HG03280 (cell line): ENCODE data around the gene KRTAP25-1.

Source experiments
- ATAC-seq: cut with Tn5 transposase; IDR thresholded peaks from one replicate; pipeline ENCODE4 v1.9.1; 2021; ENCODE audit warnings: mild to moderate bottlenecking, moderate library complexity; ENCODE audit not compliant: unreplicated experiment

Gene KRTAP25-1

DNA sequence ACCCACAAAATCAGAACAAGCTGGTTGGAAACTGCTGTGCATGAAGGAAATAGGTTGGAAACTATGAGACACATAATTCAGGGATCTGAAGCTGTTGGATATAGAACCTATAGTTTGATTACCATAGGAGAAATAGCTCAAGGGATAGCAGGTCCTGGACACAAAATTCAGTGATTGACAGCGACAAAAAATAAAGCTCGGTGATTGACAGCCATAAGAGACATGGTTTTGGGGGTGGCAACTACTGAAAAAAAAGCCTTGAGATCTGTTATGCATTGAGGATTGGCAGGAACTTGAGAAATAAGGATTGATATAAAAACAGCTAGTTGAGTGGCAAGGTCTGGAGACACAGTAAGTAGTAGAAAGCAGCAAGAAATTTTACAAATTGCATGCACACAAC, at the start of gene KRTAP25-1:
TSS of gene KRTAP25-1 (minus strand) at position 300 of the 400 bp plus-strand sequence. CDS start at position 276, 24 bp downstream.
- ATAC-seq: no peak

- no peak for ATAC-seq
Measured at GRCh38 chr21:30338717-30339116, 49.4 kb upstream of the KRTAP25-1 start.

GRCh38 chr21:30337772-30338171, 48.5 kb upstream of the KRTAP25-1 start:
- ATAC-seq: no peak

- ATAC-seq: no peak
Measured at GRCh38 chr21:30337276-30337744, 48.0 kb upstream of the KRTAP25-1 start, which contains the start of gene KRTAP27-1. TSS of gene KRTAP27-1 (minus strand) at chr21:30337694. CDS start at chr21:30337668, 26 bp downstream.

DNA sequence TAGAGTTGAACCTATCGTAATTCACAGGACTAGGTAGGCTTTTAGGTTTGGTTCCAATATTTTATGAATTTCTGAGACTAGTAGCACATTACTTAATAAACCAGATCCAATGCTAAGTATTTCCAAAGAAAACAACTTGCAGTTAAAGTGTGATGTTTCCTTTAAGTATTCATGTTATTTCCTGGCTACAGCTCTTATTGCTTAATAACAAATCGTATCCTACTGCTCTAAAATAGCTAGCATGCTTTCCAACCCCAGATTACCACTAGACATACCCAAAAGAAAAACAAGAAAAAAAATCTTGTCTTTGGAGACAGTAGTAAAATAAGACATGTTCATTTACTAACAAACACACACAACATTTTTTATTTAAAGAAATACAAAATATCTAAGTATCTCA, 47.3 kb upstream of the KRTAP25-1 start:
- ATAC-seq: no peak

DNA sequence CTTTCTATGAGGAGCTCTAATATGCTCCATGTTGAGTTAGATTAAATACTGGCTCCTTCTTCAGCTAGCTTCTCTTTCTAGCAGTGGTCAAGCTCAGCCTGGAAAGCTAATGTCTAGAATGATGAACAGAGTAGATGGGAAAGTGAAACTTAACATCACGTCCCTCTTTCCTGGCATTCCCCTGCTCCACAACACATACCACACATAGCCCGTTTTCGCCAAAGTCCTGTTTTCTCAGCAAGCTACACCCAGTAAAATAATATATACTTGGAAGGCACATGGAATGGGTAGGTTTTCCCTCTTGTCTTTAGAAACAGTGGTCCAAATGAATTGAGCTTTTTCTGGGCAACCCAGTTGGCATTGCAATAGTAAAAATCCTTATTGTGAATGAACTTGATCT, 44.4 kb upstream of the KRTAP25-1 start:
- no peak for ATAC-seq

GRCh38 chr21:30332681-30333080, 43.4 kb upstream of the KRTAP25-1 start:
- no peak for ATAC-seq

DNA sequence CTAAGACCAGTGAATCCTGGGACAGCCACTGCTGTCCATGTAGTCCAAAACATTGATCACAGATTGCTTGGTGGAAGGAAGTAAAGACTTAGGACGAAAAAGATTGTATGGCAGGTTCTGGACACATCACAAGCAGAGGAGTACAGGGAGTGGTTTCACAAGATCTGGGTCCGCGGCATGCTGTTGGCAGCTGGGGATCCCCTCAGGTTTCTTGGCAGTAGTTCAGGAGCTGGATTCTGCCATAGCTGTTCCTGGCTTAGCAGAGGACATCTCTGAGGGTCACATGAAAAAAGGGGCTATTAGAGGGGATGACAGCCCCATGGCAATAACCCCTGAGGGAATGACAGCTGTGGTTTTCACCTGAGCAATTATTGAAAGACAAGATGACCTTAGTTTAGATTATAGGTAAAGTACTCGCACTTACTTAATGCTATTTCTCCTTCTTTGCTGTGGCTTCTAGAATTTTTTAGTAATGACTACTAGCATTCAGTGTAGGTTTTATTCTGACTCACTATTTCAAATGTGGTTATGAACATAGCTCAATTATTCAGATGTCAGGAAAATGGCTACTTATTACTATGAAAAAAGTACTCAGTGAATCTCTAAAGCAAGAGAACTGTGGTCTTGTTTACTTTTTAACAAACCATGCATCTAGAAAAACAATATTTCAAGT, 40.0 kb upstream of the KRTAP25-1 start:
- ATAC-seq: no peak

GRCh38 chr21:30326390-30326789, 37.1 kb upstream of the KRTAP25-1 start:
- no peak for ATAC-seq

- no peak for ATAC-seq
Measured at GRCh38 chr21:30320215-30320614, 30.9 kb upstream of the KRTAP25-1 start, which contains the start of gene KRTAP26-1. TSS of gene KRTAP26-1 (minus strand) at chr21:30320315. CDS start at chr21:30320035, 280 bp downstream.

DNA sequence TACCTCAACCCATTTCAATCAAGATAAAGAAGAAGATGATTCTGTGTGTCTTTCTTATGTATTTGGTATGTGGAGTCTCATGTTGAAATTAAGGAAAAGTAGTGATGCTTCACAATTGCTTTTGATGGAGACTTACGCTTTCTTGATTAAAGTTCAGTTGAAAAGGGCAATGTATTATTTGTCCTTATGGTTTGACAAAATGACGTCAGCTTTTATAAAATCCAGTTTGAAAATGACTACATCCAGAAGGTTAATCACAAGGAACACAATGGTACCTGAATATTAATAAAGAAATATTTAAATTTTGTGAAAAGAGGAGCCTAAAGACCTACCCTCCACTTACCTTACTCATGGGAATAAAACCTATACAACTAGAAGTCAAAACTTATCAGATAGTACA, 26.4 kb upstream of the KRTAP25-1 start:
- no peak for ATAC-seq

DNA sequence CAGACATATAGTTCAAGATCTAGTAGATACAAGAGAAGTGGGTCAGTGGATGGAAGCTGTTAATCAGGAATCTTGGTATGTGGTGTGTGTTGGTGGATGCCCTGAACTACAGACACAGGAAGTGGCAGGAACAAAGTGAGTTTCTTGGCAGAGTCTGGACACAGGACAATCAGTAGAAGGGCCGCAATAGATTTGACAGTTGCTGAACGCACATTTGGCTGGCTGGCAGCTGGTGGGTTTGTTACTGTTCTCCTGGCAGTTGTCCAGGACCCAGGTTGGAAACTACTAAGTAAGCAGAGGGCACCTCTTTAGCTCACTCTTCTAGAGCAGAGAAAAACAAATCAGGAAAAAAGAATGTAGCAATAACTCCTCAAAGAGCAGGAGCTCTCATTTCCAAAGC, 17.6 kb upstream of the KRTAP25-1 start:
- ATAC-seq: no peak

DNA sequence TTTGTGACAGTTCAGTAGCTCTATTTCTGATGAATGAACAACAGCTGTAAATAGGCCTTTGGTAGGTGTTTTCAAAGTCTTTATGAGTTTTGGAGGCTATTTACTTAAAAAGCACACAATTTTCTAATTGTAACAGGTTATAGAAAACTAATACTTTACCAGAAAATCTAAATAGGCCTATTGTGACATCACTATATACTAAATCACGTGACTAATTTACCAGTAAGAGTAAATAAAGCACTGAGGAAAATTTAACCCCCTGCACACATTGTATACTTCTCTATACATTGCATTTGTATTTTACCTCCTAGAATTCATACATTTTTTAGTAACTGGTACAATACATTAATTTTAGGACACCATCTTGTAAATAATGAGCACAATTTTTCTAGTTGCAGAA, 15.8 kb upstream of the KRTAP25-1 start:
- no peak for ATAC-seq

- no peak for ATAC-seq
Measured at GRCh38 chr21:30282850-30283249, 6.5 kb downstream of the KRTAP25-1 start, which contains the start of gene KRTAP24-1. TSS of gene KRTAP24-1 (minus strand) at chr21:30282950. CDS start at chr21:30282932, 18 bp downstream.

- no peak for ATAC-seq
Measured at GRCh38 chr21:30271611-30272010, 17.7 kb downstream of the KRTAP25-1 start.

DNA sequence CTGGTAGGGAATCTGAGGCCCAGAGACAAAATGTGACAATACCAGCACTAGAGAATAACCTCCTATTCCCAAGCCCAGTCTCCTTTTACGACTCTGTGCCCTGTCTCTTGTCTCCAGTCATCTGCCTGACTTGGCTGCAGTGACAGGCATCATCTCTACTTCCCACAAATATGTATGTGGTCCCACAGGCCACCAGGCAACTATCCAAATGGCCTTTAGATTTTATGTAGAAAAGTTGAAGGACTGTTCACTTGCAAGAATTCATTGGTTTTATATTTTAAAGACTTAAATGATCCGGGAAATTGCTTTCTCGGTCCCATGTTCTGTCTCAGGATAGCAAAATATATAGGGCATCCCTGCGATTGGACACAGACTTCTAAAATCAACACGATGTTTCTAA, 18.2 kb downstream of the KRTAP25-1 start:
- no peak for ATAC-seq

- no peak for ATAC-seq
Measured at GRCh38 chr21:30269803-30270530, 19.3 kb downstream of the KRTAP25-1 start.

DNA sequence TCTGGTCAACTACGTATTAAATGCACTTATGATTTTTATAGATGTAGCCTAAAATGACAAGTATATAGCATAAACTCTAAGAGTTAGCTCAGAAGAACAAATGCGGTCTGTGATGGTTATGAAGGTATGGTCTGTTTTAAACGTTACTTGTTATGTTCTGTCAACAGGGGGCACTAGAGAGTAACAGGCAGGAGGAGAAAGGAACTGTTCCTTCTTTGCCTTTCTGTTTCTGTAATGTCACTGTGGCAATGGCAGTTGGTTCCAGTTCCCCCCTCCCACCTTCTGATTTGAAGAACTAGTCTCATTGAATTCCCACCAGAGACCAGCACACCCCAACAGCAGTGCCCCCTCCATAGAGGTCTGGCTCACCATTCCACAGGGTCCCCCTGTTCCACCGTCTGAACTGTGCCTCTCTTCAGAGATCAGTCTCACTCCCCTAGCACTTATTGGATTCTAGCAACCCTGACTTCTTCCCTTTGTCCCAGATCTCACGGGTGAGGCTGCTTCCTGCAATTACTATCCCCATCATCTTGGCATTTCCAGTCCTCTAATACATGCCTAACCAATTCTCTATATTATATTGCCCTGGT, 20.6 kb downstream of the KRTAP25-1 start:
- no peak for ATAC-seq

GRCh38 chr21:30257773-30258172, 31.5 kb downstream of the KRTAP25-1 start:
- ATAC-seq: no peak

- ATAC-seq: no peak
Measured at GRCh38 chr21:30256100-30256499, 33.2 kb downstream of the KRTAP25-1 start.

GRCh38 chr21:30255679-30256078, 33.6 kb downstream of the KRTAP25-1 start:
- no peak for ATAC-seq

- no peak for ATAC-seq
Measured at GRCh38 chr21:30251781-30252180, 37.5 kb downstream of the KRTAP25-1 start.
